Skin epidermis (tissue), 12 donors: ENCODE data around the gene SLAMF9.

Source experiments
- H3K27ac ChIP-seq, 21 experiments: fragments of 200-600 bp; sonication (generic) in 11 of 21; one replicate each; pipeline ENCODE4 v1.5.0; 2020; ENCODE audit warnings: mild to moderate bottlenecking in 3 of 21, inconsistent platforms in 2 of 21, moderate library complexity in 2 of 21
- H3K4me3 ChIP-seq, 7 experiments: fragments of 200-600 bp; sonication (generic) in 2 of 7; one replicate each; pipeline ENCODE4 v1.5.0; 2020; ENCODE audit warnings: inconsistent platforms in 2 of 7, mild to moderate bottlenecking in 2 of 7, moderate library complexity in 1 of 7

The SLAMF9 gene

GRCh38 chr1:159953536-159954515, at the start of gene SLAMF9:
SLAMF9 (minus strand) TSS chr1:159954237; CDS start chr1:159954137, 100 bp downstream.
- Histone ChIP-seq H3K27ac (no peak within 1 kb of the TSS), H3K4me3 (no peak within 1 kb of the TSS)

- Histone ChIP-seq H3K4me3 (no peak overlapping the region), H3K27ac (no peak overlapping the region)
These were observed 47.4 kb upstream of the SLAMF9 start for GRCh38 chr1:160001440-160001839.

DNA sequence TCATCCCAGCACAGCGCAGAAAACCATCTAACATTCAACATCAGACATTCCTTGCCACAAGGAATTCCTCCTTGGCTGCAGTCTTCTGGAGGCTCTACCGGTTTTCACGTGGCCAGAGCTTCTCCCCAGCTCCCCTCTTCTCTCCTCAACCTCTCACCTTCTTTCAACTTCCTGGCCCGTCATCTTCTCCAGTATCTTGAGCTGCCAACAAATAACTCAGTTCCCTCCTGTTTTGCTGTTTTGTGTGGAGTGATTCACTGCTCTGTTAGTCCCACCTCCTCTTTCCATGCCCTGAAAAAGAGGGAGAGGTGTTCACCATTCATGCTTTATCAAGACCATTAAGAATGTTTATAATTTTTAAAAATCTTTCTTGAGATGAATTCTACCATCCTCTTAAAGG, 45.2 kb upstream of the SLAMF9 start:
- H3K27ac ChIP-seq, result no peak overlapping the region
- no peak overlapping the region for H3K4me3 ChIP-seq

GRCh38 chr1:159996653-159997052, 42.6 kb upstream of the SLAMF9 start:
- no peak overlapping the region for H3K27ac ChIP-seq
- H3K4me3 ChIP-seq, result no peak overlapping the region

DNA sequence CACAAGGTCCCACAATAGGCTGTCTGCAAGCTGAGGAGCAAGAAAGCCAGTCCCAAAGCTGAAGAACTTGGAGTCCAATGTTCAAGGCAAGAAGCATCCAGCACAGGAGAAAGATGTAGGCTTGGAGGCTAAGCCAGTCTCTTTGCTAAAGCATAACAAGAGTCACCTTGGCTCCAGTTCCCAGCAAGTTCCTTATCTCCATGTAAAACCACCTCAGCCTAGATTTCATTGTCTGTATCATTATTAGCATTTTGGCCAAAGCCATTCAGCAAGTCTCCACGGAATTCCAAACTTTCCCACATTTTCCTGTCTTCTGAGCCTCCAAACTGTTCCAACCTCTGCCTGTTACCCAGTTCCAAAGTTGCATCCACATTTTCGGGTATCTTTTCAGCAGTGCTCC, 40.9 kb upstream of the SLAMF9 start:
- Histone ChIP-seq H3K4me3 (no peak overlapping the region), H3K27ac (no peak overlapping the region)

- H3K27ac ChIP-seq, result no peak overlapping the region
- H3K4me3 ChIP-seq, result no peak overlapping the region
These were observed 39.9 kb upstream of the SLAMF9 start for GRCh38 chr1:159993911-159994310.

DNA sequence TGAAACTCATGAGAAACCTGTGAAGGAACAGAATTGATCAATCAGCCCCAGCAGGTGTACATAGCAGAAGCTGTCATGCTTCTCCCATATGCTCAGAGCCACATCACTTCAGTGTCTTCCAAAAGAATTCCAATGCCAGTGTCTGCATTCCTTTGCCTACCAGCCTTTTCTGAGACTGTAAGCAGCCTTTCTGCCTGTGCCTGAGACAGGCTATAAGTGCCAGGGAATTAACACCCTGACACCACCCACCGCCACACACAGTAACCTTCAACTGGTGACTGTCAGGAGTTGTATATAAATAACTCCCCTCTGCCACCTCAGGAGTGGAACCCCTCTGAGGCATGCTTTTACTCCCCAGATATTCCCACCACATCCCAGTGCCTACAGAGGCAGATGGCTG, 38.1 kb upstream of the SLAMF9 start:
- Histone ChIP-seq H3K27ac (no peak overlapping the region), H3K4me3 (no peak overlapping the region)

DNA sequence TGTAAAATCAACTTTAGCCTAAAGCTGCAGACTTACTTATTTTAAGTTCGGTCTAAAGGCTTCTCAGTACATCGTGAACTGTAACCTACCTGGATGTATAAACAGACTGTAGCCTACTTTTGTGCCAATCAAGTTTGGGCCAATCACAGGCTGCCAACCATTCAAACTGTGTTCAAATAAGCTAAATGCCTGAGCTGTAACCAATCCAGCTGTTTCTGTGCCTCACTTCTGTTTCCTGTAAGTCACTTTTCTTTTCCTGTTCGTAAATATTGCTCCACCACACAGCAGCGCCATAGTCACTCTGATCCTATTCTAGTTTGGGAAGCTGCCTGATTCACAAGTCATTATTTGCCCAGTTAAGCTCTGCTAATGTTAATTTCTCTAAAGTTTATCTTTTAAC, 37.5 kb upstream of the SLAMF9 start:
- Histone ChIP-seq H3K4me3 (no peak overlapping the region), H3K27ac (peak overlapping the region in 2 of 21 experiments; percentile 25 to 34)

DNA sequence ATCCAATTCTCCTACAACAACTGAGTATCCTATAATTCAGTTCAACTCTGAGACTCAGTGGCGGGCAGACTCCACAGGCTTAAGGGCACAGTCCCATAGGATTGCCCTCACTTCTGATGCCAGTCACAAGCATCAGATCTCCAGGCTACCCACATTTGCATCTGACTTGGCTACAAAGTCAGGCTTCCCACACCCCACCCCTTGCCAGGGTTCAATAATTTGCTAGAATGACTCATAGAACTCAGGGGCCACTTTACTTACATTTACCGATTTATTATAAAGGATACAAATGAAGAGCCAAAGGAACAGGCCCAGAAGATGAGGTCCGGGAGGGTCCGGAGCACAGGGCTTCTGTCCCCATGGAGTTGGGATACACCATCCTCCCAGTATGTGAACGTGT, 36.0 kb upstream of the SLAMF9 start:
- Histone ChIP-seq H3K27ac (no peak overlapping the region), H3K4me3 (no peak overlapping the region)

- H3K27ac ChIP-seq, result no peak overlapping the region
- H3K4me3 ChIP-seq, result no peak overlapping the region
These were observed 35.5 kb upstream of the SLAMF9 start for GRCh38 chr1:159989581-159989980.

GRCh38 chr1:159988006-159988405, 34.0 kb upstream of the SLAMF9 start:
- no peak overlapping the region for H3K27ac ChIP-seq
- no peak overlapping the region for H3K4me3 ChIP-seq

DNA sequence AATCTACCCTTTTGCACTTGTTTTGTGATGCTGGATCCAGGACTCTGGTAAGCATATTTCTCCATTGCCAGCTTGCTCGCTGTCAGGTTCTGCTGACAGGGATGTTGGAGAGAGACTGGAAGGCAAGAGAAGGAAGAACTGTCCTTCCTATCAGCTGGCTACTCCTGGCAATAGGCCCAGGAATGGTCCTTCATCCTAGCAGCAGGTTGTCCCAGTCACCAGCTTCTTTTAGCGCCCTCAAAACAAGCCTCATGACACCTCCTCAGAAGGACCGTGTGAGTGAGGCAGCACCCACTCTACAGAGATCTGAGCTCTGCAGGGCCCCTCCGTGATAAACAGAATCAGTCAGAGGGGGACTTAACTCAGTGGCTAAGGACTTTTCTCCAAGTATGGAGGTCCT, 33.1 kb upstream of the SLAMF9 start:
- Histone ChIP-seq H3K4me3 (no peak overlapping the region), H3K27ac (no peak overlapping the region)

DNA sequence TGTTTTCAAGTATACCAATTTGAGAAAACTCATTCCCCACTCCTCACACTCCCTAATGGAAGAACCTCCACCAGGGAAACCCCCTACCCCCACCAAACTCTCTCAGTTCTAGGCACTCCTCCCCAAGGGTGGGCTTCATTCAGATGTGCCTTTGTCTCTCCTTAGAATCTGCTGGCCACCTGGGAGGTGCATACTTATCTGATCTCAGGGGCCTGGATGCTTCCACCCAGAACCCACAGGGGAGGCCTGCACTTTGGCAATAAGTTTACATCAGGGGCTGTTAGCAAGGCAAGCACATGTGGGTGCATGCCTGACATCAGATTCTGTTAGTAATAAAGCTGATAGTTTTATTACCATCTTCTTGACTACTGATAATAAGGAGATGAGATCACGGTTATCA, 32.5 kb upstream of the SLAMF9 start:
- no peak overlapping the region for H3K4me3 ChIP-seq
- no peak overlapping the region for H3K27ac ChIP-seq

GRCh38 chr1:159986093-159986492, 32.1 kb upstream of the SLAMF9 start:
- Histone ChIP-seq H3K27ac (no peak overlapping the region), H3K4me3 (no peak overlapping the region)

DNA sequence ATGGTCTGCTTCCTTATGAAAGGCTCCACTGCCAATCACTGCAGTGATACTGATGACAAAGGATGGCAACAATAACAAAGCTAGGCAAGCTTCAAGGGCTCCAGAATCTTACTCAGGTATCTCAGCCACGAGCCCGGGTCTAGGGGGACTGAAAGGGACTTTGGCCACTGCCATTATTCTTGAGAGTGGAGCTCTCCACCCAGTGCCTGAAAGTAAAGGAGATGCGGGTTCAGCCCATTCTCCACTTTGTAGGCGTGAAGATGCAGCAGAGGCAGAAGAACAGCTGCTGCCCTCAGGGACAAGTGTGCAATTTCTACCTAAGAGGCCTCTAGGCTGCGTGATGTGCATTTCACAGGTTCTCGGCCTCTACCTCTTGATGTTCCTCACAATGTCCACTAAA, 31.4 kb upstream of the SLAMF9 start:
- no peak overlapping the region for H3K4me3 ChIP-seq
- no peak overlapping the region for H3K27ac ChIP-seq

- Histone ChIP-seq H3K4me3 (no peak overlapping the region), H3K27ac (no peak overlapping the region)
These were observed 29.6 kb upstream of the SLAMF9 start for GRCh38 chr1:159983681-159984080.

DNA sequence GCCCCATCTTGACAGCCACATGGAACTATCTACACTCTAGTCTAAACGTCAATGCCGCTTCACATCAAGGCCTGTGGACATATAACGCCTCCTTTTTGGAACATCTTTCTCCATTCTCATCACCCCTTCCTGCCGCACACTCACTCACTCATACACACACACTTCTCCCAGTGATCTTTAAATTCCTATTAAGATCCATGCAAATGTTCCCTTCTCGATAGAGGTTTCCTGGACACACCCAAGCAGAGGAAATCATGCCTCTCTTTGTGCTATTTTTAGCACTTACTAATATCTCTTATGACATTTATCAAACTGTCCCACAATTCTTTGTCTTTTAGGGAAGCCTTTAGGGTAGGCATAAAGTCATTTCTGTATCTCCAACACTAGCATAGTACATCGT, 28.2 kb upstream of the SLAMF9 start:
- Histone ChIP-seq H3K4me3 (no peak overlapping the region), H3K27ac (no peak overlapping the region)

- no peak overlapping the region for H3K4me3 ChIP-seq
- no peak overlapping the region for H3K27ac ChIP-seq
These were observed 27.5 kb upstream of the SLAMF9 start for GRCh38 chr1:159981351-159982055.

GRCh38 chr1:159980786-159981185, 26.7 kb upstream of the SLAMF9 start:
- no peak overlapping the region for H3K4me3 ChIP-seq

DNA sequence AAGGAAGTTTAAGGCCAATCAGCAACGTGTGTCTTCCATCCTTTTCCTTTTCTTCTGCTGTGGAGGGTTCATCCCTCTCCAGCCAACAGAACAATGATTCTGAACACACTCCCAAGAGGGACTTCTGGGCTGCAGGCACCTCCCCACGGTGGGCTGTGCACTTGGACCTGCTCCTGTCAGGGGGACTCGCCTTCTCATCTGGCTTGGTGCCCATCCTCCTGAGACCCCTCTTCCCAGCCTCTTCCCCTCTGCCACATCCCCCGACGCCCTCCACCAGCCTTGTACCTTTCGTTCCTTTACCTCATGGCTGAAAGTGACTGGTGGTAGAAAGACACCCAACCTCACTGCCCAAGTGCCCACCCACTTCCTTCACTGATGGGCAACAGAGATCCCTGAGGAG, 26.0 kb upstream of the SLAMF9 start:
- Histone ChIP-seq H3K4me3 (no peak overlapping the region), H3K27ac (no peak overlapping the region)

More at GRCh38 chr1:159980786-159981185, 26.7 kb upstream of the SLAMF9 start:
- H3K27ac ChIP-seq, result no peak overlapping the region

- Histone ChIP-seq H3K4me3 (no peak overlapping the region), H3K27ac (no peak overlapping the region)
These were observed 25.2 kb upstream of the SLAMF9 start for GRCh38 chr1:159979257-159979656.
